Measurements from ENCODE around the gene ZNF487. TPM values are rescaled to one million over a fixed set of nuclear protein-coding genes. Genes with fewer than 3 reads are reported as not detected.

ZNF487 gene
- total and polyA plus RNA-seq, 2 of the 13 experiments (the other 11 are each of a cell fraction or from before 2014, with no cell fraction given): 7.4 to 8.8 TPM

DNA sequence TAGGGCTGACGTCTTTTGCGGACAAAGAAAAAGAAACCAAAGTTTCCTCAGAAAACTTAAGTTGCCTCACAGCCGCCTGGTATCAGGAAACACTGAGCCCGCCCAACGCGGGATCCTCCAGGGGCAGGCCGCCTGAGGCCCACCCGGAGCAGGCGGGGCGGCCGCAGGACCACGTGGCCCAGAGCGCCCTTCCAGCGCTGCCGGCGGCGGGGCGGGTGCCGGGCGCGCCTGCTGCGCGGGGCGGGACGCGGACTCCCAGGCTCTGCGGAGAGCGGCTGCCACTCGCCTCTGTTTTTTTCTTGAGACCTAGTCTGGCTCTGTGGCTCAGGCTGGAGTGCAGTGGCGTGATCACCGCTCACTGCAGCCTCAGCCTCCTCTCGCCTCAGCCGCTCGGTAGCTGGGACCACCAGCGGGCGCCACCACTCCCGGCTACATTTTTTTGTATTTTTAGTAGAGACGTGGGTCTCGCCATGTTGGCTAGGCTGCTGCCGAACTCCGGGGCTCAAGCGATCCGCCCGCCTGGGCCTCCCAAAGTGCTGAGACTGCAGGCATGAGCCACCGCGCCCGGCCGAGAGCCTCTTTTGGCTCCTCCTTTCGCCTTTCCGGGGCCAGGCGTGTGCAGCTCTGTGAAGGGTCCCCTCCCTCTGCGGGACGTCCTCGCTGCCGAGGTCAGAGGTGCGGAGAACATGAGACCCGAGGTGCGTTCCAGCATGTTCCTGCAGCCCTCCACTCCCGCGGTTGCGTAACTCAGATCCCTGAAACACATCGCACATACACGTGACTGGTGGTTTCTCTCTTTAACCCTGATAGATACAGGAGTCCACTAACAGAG is 16.3 kb upstream of the ZNF487 start (continued):
- TF ChIP-seq, protein P1, sequence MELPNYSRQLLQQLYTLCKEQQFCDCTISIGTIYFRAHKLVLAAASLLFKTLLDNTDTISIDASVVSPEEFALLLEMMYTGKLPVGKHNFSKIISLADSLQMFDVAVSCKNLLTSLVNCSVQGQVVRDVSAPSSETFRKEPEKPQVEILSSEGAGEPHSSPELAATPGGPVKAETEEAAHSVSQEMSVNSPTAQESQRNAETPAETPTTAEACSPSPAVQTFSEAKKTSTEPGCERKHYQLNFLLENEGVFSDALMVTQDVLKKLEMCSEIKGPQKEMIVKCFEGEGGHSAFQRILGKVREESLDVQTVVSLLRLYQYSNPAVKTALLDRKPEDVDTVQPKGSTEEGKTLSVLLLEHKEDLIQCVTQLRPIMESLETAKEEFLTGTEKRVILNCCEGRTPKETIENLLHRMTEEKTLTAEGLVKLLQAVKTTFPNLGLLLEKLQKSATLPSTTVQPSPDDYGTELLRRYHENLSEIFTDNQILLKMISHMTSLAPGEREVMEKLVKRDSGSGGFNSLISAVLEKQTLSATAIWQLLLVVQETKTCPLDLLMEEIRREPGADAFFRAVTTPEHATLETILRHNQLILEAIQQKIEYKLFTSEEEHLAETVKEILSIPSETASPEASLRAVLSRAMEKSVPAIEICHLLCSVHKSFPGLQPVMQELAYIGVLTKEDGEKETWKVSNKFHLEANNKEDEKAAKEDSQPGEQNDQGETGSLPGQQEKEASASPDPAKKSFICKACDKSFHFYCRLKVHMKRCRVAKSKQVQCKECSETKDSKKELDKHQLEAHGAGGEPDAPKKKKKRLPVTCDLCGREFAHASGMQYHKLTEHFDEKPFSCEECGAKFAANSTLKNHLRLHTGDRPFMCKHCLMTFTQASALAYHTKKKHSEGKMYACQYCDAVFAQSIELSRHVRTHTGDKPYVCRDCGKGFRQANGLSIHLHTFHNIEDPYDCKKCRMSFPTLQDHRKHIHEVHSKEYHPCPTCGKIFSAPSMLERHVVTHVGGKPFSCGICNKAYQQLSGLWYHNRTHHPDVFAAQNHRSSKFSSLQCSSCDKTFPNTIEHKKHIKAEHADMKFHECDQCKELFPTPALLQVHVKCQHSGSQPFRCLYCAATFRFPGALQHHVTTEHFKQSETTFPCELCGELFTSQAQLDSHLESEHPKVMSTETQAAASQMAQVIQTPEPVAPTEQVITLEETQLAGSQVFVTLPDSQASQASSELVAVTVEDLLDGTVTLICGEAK (IDR thresholded peaks at IDR 0.05): no peak
- TF ChIP-seq, protein P1 (CRISPR knock-in tag; IDR thresholded peaks at IDR 0.05): peak; percentile 95
- TF ChIP-seq ZNF660 (CRISPR knock-in tag; IDR thresholded peaks at IDR 0.05; ENCODE audit: borderline replicate concordance, low read depth) (no peak), ZNF20 (CRISPR knock-in tag; IDR thresholded peaks at IDR 0.05) (0 out of 2 replicates have a peak, but pooled peaks have one; percentile 65), ZNF484 (CRISPR knock-in tag; IDR thresholded peaks at IDR 0.05; ENCODE audit: borderline replicate concordance, low read depth) (peak; percentile 34; the same call in 1 of the 2 replicates), TBL1XR1 (IDR thresholded peaks at IDR 0.05; ENCODE audit: borderline replicate concordance, low read length, partially characterized antibody) (no peak), ZNF572 (CRISPR knock-in tag; IDR thresholded peaks at IDR 0.05) (no peak), MEIS1 (CRISPR knock-in tag; IDR thresholded peaks at IDR 0.05; ENCODE audit: borderline replicate concordance) (peak; percentile 74; the same call in 1 of the 2 replicates), EHMT2 (IDR thresholded peaks at IDR 0.05; ENCODE audit: borderline replicate concordance, low read depth, low read length) (no peak), SMYD3 (CRISPR knock-in tag; IDR thresholded peaks at IDR 0.05) (peak; percentile 94; the same call in 1 of the 2 replicates), ELF4 (CRISPR knock-in tag; IDR thresholded peaks at IDR 0.05; ENCODE audit: borderline replicate concordance) (no peak), SNAPC2 (CRISPR knock-in tag; IDR thresholded peaks at IDR 0.05) (peak; percentile 98), KLF11 (CRISPR knock-in tag; IDR thresholded peaks at IDR 0.05) (peak; percentile 98), ZNF556 (CRISPR knock-in tag; IDR thresholded peaks at IDR 0.05; ENCODE audit: borderline replicate concordance) (peak; percentile 89)
- TF ChIP-seq, protein P2, sequence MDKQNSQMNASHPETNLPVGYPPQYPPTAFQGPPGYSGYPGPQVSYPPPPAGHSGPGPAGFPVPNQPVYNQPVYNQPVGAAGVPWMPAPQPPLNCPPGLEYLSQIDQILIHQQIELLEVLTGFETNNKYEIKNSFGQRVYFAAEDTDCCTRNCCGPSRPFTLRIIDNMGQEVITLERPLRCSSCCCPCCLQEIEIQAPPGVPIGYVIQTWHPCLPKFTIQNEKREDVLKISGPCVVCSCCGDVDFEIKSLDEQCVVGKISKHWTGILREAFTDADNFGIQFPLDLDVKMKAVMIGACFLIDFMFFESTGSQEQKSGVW (CRISPR knock-in tag; IDR thresholded peaks at IDR 0.05; ENCODE audit: borderline replicate concordance): no peak
- TF ChIP-seq, protein P3, sequence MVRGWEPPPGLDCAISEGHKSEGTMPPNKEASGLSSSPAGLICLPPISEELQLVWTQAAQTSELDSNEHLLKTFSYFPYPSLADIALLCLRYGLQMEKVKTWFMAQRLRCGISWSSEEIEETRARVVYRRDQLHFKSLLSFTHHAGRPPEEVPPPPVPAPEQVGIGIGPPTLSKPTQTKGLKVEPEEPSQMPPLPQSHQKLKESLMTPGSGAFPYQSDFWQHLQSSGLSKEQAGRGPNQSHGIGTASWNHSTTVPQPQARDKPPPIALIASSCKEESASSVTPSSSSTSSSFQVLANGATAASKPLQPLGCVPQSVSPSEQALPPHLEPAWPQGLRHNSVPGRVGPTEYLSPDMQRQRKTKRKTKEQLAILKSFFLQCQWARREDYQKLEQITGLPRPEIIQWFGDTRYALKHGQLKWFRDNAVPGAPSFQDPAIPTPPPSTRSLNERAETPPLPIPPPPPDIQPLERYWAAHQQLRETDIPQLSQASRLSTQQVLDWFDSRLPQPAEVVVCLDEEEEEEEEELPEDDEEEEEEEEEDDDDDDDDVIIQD (CRISPR knock-in tag; IDR thresholded peaks at IDR 0.05; ENCODE audit: low read depth): peak; percentile 73; the same call in 1 of the 2 replicates

Data from HepG2 (cell line).